Fibroblast of lung (primary cell): Measurements from ENCODE around the gene WDR76. TPM values are rescaled to one million over a fixed set of nuclear protein-coding genes. Genes with fewer than 3 reads are reported as not detected.
"Not testable (repeated sequence)": the region's sequence is repeated elsewhere in the genome, so short reads cannot be mapped to it uniquely, and the experiment has no call there.

ENCODE experiments used
- DNase-seq, 2 donors: peaks; one replicate each; pipeline versions ENCODE4 v3.0.0 to v3.0.0-alpha.2; 2010; ENCODE audit warnings: low read depth in 2 of 2
- H2AFZ ChIP-seq: 2 replicates; pipeline ENCODE4 v1.5.1; 2012; ENCODE audit warnings: low read length, control low read depth, inconsistent platforms
- H3K27ac ChIP-seq: 2 replicates; pipeline ENCODE4 v1.5.1; 2011; ENCODE audit warnings: low read length, control low read depth; ENCODE audit not compliant: insufficient read depth
- H3K27me3 ChIP-seq: 2 replicates; pipeline ENCODE4 v1.5.1; 2011; ENCODE audit warnings: mild to moderate bottlenecking, low read length; ENCODE audit not compliant: control insufficient read depth, insufficient read depth
- H3K36me3 ChIP-seq: 2 replicates; pipeline ENCODE4 v1.5.1; 2011; ENCODE audit warnings: low read length; ENCODE audit not compliant: control insufficient read depth, insufficient read depth
- H3K4me1 ChIP-seq: 2 replicates; pipeline ENCODE4 v1.5.1; 2011; ENCODE audit warnings: low read length; ENCODE audit not compliant: control insufficient read depth, insufficient read depth; ENCODE audit errors: extremely low read depth
- H3K4me2 ChIP-seq: 2 replicates; pipeline ENCODE4 v1.5.1; 2011; ENCODE audit warnings: low read length, control low read depth; ENCODE audit not compliant: insufficient read depth; ENCODE audit errors: extremely low read depth
- H3K4me3 ChIP-seq, 4 experiments: fragments of 200-600 bp in 1 of 4; sonication (generic) in 1 of 4; replicated peaks in 1 of 4; 2 replicates each; pipeline ENCODE4 v1.5.1; 2011 to 2016; ENCODE audit warnings: low read length in 4 of 4, low read depth in 3 of 4, mild to moderate bottlenecking in 3 of 4, control low read depth in 2 of 4, inconsistent platforms in 1 of 4, mixed read lengths in 1 of 4; ENCODE audit not compliant: insufficient read depth in 1 of 4; ENCODE audit errors: control extremely low read depth in 1 of 4
- H3K79me2 ChIP-seq: 2 replicates; pipeline ENCODE4 v1.5.1; 2012; ENCODE audit warnings: mild to moderate bottlenecking, low read length, inconsistent platforms; ENCODE audit not compliant: control insufficient read depth, insufficient read depth
- H3K9ac ChIP-seq: 2 replicates; pipeline ENCODE4 v1.5.1; 2011; ENCODE audit warnings: mild to moderate bottlenecking, low read length, control low read depth; ENCODE audit not compliant: insufficient read depth
- H3K9me3 ChIP-seq: 2 replicates; pipeline ENCODE4 v1.5.1; 2012; ENCODE audit warnings: low read depth, low read length; ENCODE audit not compliant: control insufficient read depth, insufficient read depth
- H4K20me1 ChIP-seq: 2 replicates; pipeline ENCODE4 v1.5.1; 2011; ENCODE audit warnings: low read length; ENCODE audit not compliant: control insufficient read depth, insufficient read depth; ENCODE audit errors: extremely low read depth
- EZH2 ChIP-seq: IDR thresholded peaks from 2 replicates; pipeline ENCODE4 v1.5.1; 2012; ENCODE audit warnings: low read length, control low read depth, mild to moderate bottlenecking; ENCODE audit errors: missing control alignments
- polyA plus RNA-seq, 2 donors: library from polyadenylated mRNA; depleted of rRNA in 1 of 2; stranded (reverse) in 1 of 2; unstranded in 1 of 2; fragments of >200 nt; gene quantifications; 2 replicates each; pipeline ENCODE4 v1.2.1, GENCODE V29; 2011 to 2012; ENCODE audit warnings: missing spikeins in 1 of 2
- total RNA-seq: library from RNA; depleted of rRNA; stranded (reverse); fragments of >200 nt; gene quantifications from 2 replicates; pipeline ENCODE4 v1.2.1, GENCODE V29; 2014
- TF ChIP-seq, protein P1 (sequence below), 2 donors: IDR thresholded peaks in 1 of 2; conservative IDR thresholded peaks in 1 of 2; 1 replicate in 1 of 2; 2 replicates in 1 of 2; pipeline ENCODE4 v1.5.1; 2011 to 2012; ENCODE audit warnings: low read length in 2 of 2, control low read depth in 1 of 2, inconsistent platforms in 1 of 2, low read depth in 1 of 2, mild to moderate bottlenecking in 1 of 2

WDR76 gene
- total and polyA plus RNA-seq, 2 donors (not counting 1 experiment from before 2014, with no cell fraction given) = 5.8 to 11.6 TPM

- Histone ChIP-seq H4K20me1 (no peaks in the 10 kb centered on the region), H3K27me3 (no peaks in the 10 kb centered on the region), H3K79me2 (peaks cover 54% of the 10 kb centered on the region), H2AFZ (no peak overlapping the region), H3K9ac (no peak overlapping the region), H3K9me3 (no peaks in the 10 kb centered on the region), H3K27ac (peak overlapping the region; percentile 17), H3K4me1 (no peaks in the 10 kb centered on the region), H3K4me3 (peak overlapping the region in 3 of 4 experiments; percentile 28 to 39 (median 33)), H3K36me3 (no peaks in the 10 kb centered on the region), H3K4me2 (peak overlapping the region; percentile 39)
- peak in 1 of 2 donors; percentile 61 for DNase-seq
- no peak for TF ChIP-seq EZH2
- TF ChIP-seq, protein P1, sequence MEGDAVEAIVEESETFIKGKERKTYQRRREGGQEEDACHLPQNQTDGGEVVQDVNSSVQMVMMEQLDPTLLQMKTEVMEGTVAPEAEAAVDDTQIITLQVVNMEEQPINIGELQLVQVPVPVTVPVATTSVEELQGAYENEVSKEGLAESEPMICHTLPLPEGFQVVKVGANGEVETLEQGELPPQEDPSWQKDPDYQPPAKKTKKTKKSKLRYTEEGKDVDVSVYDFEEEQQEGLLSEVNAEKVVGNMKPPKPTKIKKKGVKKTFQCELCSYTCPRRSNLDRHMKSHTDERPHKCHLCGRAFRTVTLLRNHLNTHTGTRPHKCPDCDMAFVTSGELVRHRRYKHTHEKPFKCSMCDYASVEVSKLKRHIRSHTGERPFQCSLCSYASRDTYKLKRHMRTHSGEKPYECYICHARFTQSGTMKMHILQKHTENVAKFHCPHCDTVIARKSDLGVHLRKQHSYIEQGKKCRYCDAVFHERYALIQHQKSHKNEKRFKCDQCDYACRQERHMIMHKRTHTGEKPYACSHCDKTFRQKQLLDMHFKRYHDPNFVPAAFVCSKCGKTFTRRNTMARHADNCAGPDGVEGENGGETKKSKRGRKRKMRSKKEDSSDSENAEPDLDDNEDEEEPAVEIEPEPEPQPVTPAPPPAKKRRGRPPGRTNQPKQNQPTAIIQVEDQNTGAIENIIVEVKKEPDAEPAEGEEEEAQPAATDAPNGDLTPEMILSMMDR (conservative IDR thresholded peaks at IDR 0.05 in 1 of 2, IDR thresholded peaks at IDR 0.05 in 1 of 2; ENCODE audit: low read depth in 1 of 2, low read length in 2 of 2) = no peak
These were observed 5.3 kb upstream of the WDR76 start for GRCh38 chr15:43821505-43821904.

DNA sequence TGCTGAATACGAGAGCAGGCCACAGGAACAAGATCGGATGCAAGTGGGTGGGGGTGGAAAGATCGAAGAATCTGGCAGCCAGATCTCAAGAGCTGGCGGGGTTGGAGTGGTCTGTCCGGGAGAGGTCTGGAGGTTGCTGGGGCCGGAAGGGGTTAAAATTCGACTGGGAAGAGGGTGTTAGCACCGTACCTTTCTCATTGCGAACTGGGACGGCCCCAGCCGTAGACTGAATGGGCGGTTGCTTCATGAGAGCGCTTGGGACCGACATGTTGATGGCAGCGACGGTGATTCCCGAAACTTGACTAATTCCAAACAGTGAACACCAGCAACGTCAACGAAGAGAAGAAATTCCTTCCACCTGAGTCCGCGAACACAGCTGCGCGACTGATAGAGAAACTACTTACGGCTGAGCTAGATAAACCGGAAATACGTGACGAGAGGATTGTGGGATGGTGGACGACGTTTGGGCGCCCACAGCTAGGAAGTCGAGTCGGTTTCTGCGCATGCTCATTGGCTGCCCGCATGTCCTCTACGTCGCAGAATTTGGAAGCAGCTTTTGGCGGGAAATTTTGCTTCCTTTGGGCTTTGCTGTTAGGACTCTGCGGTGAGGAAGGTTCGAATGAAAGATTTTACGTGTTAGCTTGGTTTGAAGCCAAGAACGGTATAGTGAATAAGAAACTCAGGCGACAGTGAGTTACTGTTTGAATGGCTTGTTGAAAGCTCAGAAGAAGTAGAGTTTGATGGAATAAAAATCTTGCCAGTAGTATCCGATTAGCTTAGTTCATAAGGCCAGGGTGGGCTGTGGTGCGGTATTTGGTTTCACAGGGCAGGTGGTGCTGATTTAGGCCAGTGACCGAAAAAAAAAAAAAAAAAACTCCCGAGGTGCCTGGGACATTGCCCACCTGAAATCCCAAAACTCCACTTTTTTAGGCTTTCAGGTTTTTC, 2.2 kb upstream of the WDR76 start, which contains the start of gene MFAP1:
Gene MFAP1, minus strand, starts transcription at position 389 of the 945 bp plus-strand sequence. Its CDS starts 121 bp downstream, at position 268.
- Histone ChIP-seq H3K36me3 (no peaks in the 10 kb centered on the region), H2AFZ (peak within 1 kb of the TSS; percentile 43), H3K4me3 (peak within 1 kb of the TSS; percentile 63 to 98 (median 83)), H3K4me1 (peaks cover 3% of the 10 kb centered on the region), H3K27me3 (no peaks in the 10 kb centered on the region), H3K9me3 (no peaks in the 10 kb centered on the region), H3K27ac (peak within 1 kb of the TSS; percentile 98), H3K9ac (peak within 1 kb of the TSS; percentile 93), H4K20me1 (no peaks in the 10 kb centered on the region), H3K4me2 (peak within 1 kb of the TSS; percentile 82), H3K79me2 (peaks cover 59% of the 10 kb centered on the region)
- peak; percentile 98 for DNase-seq
- TF ChIP-seq, protein P1 (conservative IDR thresholded peaks at IDR 0.05 in 1 of 2, IDR thresholded peaks at IDR 0.05 in 1 of 2; ENCODE audit: low read depth in 1 of 2, low read length in 2 of 2) = no peak
- TF ChIP-seq EZH2 = no peak

DNA sequence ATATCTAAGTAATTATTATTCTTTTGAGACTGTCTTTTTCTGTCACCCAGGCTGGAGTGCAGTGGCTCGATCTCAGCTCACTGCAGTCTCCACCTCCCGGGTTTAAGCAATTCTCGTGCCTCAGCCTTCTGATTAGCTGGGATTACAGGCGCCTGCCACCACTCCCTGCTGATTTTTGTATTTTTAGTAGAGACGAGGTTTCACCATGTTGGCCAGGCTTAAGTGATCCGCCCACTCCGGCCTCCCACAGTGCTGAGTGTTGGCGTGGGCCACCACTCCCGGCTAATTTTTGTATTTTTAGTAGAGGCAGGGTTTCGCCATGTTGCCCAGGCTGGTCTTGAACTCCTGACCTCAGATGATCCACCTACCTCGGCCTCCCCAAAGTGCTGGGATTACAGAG, 1.5 kb upstream of the WDR76 start:
- H3K79me2 ChIP-seq = peaks cover 55% of the 10 kb centered on the region
- H2AFZ ChIP-seq, H3K27ac ChIP-seq: not testable (repeated sequence)

More for the DNA sequence above, 1.5 kb upstream of the WDR76 start:
- not testable (repeated sequence) for DNase-seq, H3K27me3 ChIP-seq, H3K9ac ChIP-seq, H3K4me2 ChIP-seq, H3K4me3 ChIP-seq, H3K4me1 ChIP-seq, H3K36me3 ChIP-seq, H3K9me3 ChIP-seq, H4K20me1 ChIP-seq
